Lower leg skin (tissue), 3 donors: ENCODE data around the gene SERINC3.

Experiments used
- POLR2A ChIP-seq, 2 donors: fragments of 450-650 bp; IDR thresholded peaks; one replicate each; pipeline ENCODE4 v1.6.1; 2016 to 2017; ENCODE audit warnings: antibody characterized with exemption in 2 of 2, mild to moderate bottlenecking in 1 of 2, moderate library complexity in 1 of 2
- TF ChIP-seq, protein P1 (sequence below), 3 donors: fragments of 450-650 bp; IDR thresholded peaks; one replicate each; pipeline ENCODE4 v1.5.1; 2016; ENCODE audit warnings: antibody characterized with exemption in 3 of 3, mild to moderate bottlenecking in 3 of 3, moderate library complexity in 2 of 3

DNA sequence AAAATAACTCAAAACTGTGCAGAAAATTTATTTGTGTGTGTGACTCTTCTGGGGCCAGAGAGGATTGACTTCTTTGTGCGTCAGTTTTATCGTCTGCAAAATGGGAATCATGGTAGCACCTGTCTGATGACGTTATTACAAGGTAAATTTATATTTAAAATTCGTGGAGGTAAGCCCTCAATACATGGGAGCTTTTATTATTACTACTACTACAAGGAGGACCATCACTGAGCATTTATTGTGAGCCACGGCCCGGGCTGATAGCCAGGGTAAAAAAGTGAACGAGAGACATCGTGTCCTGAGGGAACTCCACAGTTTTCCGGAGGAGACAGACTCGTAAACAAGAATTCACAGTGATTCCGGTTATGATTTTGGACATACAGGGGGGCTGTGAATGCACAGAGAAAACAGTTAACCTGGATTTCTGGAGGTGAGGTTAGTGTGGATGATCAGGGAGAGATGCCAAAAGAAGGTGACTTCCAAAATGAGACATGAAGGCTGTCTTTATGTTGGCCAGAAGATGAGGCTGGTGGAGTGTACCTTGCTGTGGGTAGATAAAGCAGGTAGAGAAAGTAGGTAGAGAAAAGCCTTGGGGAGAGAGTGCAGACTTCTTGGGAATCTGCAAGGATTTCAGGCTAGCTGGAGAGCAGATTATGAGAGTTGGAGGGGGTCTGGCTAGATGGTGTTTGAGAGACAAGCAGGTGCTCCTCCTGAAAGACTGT, 10.6 kb upstream of the SERINC3 start:
- TF ChIP-seq, protein P1, sequence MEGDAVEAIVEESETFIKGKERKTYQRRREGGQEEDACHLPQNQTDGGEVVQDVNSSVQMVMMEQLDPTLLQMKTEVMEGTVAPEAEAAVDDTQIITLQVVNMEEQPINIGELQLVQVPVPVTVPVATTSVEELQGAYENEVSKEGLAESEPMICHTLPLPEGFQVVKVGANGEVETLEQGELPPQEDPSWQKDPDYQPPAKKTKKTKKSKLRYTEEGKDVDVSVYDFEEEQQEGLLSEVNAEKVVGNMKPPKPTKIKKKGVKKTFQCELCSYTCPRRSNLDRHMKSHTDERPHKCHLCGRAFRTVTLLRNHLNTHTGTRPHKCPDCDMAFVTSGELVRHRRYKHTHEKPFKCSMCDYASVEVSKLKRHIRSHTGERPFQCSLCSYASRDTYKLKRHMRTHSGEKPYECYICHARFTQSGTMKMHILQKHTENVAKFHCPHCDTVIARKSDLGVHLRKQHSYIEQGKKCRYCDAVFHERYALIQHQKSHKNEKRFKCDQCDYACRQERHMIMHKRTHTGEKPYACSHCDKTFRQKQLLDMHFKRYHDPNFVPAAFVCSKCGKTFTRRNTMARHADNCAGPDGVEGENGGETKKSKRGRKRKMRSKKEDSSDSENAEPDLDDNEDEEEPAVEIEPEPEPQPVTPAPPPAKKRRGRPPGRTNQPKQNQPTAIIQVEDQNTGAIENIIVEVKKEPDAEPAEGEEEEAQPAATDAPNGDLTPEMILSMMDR (IDR thresholded peaks at IDR 0.05), result no peak
- TF ChIP-seq POLR2A (IDR thresholded peaks at IDR 0.05), result no peak
